ENCODE results near the gene CUEDC2.

The CUEDC2 gene

GRCh38 chr10:102414749-102415148, 17.6 kb downstream of the CUEDC2 start:
- no peak for TF ChIP-seq CTCF (IDR thresholded peaks at IDR 0.05; ENCODE audit: control extremely low read depth, extremely low read depth, low read depth, missing control alignments)

GRCh38 chr10:102413806-102414561, 18.4 kb downstream of the CUEDC2 start:
- TF ChIP-seq CTCF (IDR thresholded peaks at IDR 0.05; ENCODE audit: control extremely low read depth, extremely low read depth, low read depth, missing control alignments) = no peak
- no peak for DNase-seq (ENCODE audit: extremely low spot score)
- ChIA-PET CTCF (interaction anchor here (0.9 to 5.5 kb wide), 5 partner anchors 8 to 184 kb away, joined by 3 to 61 read pairs (median 10); partner anchors contain the start of genes FBXL15 and NFKB2), POLR2A (interaction anchor here (0.6 kb wide), 1 partner anchor 28 kb away, joined by 6 read pairs; no protein-coding TSS in a partner anchor)

More at GRCh38 chr10:102414749-102415148, 17.6 kb downstream of the CUEDC2 start:
- ChIA-PET POLR2A (interaction anchor here (0.9 kb wide), 1 partner anchor 16 kb away, joined by 3 read pairs; no protein-coding TSS in a partner anchor), CTCF (interaction anchor here (0.7 to 1.6 kb wide), 7 partner anchors 9 to 185 kb away, joined by 3 to 15 read pairs (median 4); no protein-coding TSS in a partner anchor)
- no peak for DNase-seq (ENCODE audit: extremely low spot score)

DNA sequence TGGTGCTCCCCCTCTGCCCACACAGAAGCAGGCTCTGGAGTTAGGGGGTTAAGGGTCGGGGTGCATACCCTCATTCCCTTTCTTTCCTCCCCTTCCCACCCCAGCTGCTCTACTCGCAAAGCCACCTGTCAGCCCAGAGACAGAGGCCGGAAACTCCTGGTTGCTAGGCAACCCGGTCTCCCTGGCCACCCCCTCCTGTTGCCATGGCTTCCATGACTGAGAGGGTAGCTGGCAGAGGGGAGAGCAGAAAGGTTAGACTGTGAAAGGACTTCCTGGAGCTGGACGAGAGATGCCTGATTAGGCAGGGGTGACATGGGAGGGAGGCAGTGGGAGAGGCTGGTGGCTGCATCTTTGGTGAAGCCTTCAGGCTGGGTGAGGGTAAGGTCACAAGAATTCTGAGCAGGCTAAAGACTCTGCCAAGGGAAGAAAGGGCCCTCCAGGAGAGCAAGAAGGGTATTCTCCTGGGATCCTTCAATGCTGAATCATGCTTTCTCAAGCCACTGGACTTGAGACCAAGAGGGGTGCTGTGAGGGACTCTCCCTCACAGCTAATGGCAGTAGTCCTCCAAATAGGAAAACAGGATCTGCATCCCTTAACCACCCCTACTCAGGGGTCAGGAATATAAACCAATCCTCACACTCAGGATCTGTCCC, 19.2 kb downstream of the CUEDC2 start:
- peak; percentile 71 for DNase-seq (ENCODE audit: extremely low spot score)
- TF ChIP-seq CTCF (IDR thresholded peaks at IDR 0.05; ENCODE audit: control extremely low read depth, extremely low read depth, low read depth, missing control alignments) = no peak
- CTCF ChIA-PET = interaction anchor here (0.9 to 5.5 kb wide), 7 partner anchors 8 to 183 kb away, joined by 3 to 61 read pairs (median 10); partner anchors contain the start of genes FBXL15 and NFKB2
- POLR2A ChIA-PET = no interaction called here

DNA sequence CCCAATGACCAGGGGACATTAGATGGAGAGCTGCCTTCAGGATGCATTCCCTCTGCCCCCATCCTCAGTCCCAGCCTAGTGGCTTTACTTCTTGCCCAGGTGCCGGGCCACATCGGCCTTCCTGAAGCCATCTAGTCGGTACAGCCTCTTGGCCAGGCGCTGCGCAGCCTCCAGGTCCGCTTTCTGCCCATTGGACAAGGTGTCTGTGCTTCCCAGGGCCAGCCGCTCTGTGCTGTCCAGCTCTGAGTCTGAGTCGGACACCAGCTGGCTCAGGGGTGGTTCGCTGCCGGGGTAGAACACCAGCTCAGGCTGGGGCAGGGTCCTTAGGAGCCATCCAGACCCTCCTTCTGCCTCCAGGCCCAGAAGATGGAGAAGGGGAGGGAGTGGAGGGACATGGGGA, 20.1 kb downstream of the CUEDC2 start:
- POLR2A ChIA-PET = no interaction called here
- no peak for TF ChIP-seq CTCF (IDR thresholded peaks at IDR 0.05; ENCODE audit: control extremely low read depth, extremely low read depth, low read depth, missing control alignments)
- no peak for DNase-seq (ENCODE audit: extremely low spot score)
- CTCF ChIA-PET = interaction anchor here (1.0 to 5.5 kb wide), 7 partner anchors 9 to 181 kb away, joined by 3 to 61 read pairs (median 10); partner anchors contain the start of genes FBXL15 and NFKB2

DNA sequence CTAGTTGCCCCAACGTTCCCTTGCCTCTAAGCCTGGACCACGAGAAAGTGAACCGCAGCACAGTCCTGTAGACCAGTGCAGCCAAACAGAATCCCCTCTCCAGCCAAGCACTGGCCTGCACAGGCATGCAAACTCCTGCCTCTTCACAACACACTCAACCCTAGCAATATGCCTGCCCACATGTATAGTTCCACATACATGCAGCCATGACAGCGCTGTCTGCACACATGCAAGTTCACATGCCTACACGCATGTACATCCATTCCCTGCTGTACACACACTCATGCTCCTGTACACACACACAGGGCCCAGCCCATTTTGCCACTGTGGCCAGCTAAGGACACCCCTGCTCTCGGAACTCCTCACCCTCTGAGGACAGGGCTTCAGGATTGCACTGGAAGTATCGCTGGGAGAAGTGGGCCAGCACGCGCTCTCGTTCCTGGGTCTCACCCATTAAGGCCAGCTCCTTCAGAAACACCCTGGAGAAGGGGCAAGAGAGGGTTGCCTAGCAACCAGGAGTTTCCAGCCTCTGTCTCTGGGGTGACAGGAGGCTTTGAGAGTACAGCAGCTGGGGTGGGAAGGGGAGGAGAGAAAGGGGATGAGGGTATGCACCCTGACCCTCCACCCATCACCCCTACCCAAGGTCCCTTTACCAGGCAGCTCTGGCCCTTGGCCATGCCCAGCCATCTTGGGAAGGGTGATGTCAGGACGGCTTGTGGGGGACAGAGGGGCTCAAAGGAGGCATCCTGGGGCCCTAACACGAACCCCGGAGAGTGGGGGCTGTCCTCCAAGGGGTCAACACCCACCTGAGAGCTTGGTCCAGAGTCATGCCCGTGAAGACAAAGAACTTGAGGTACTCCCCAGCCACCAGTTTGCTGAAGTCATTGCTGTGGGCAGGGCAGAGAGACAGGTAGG, 20.8 kb downstream of the CUEDC2 start:
- ChIA-PET POLR2A (no interaction called here), CTCF (interaction anchor here (1.0 to 5.5 kb wide), 9 partner anchors 8 to 185 kb away, joined by 3 to 61 read pairs (median 4); partner anchors contain the start of gene FBXL15)

More for the DNA sequence above, 20.8 kb downstream of the CUEDC2 start:
- DNase-seq (ENCODE audit: extremely low spot score) = no peak
- no peak for TF ChIP-seq CTCF (IDR thresholded peaks at IDR 0.05; ENCODE audit: control extremely low read depth, extremely low read depth, low read depth, missing control alignments)

All from GM10248 (cell line).